HL-60 (cell line): Measurements from ENCODE around the gene SUSD1.

ENCODE experiments used
- GABPA ChIP-seq: IDR thresholded peaks from 2 replicates; pipeline ENCODE4 v1.6.1; 2012; ENCODE audit warnings: low read depth
- POLR2AphosphoS5 ChIP-seq: IDR thresholded peaks from 2 replicates; pipeline ENCODE4 v1.6.1; 2012; ENCODE audit warnings: low read depth
- SPI1 ChIP-seq: IDR thresholded peaks from 2 replicates; pipeline ENCODE4 v1.6.1; 2012; ENCODE audit warnings: low read depth, mild to moderate bottlenecking, borderline replicate concordance
- TF ChIP-seq, protein P1 (sequence below): IDR thresholded peaks from one replicate; pipeline ENCODE4 v1.5.1; 2011; ENCODE audit warnings: low read length, control low read depth, inconsistent platforms; ENCODE audit not compliant: insufficient read depth
- TF ChIP-seq, protein P2 (sequence below): IDR thresholded peaks from 2 replicates; pipeline ENCODE4 v1.6.1; 2012; ENCODE audit warnings: low read depth; ENCODE audit not compliant: insufficient replicate concordance

DNA sequence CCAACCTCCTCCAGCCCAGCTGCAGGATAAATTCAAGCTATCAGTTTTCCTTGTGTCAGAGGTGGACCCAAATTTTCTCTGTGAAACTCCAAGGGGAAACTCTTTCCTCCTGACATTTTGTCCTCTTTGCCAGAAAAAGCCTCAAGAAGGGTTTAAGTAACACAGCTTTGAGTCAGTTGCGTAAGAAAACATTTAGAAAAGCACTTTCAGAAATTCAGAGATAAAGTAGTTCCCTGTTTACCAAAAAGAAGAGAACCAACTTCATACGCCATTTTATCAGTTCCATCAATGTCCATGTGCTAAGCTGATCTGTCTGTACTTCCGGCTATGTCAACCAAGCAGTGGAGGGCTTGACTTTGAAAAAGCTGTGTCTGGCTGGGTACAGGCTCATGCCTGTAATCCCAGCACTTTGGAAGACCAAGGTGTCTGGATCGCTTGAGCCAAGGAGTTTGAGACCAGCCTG is 19.9 kb upstream of the SUSD1 start:
- TF ChIP-seq, protein P1, sequence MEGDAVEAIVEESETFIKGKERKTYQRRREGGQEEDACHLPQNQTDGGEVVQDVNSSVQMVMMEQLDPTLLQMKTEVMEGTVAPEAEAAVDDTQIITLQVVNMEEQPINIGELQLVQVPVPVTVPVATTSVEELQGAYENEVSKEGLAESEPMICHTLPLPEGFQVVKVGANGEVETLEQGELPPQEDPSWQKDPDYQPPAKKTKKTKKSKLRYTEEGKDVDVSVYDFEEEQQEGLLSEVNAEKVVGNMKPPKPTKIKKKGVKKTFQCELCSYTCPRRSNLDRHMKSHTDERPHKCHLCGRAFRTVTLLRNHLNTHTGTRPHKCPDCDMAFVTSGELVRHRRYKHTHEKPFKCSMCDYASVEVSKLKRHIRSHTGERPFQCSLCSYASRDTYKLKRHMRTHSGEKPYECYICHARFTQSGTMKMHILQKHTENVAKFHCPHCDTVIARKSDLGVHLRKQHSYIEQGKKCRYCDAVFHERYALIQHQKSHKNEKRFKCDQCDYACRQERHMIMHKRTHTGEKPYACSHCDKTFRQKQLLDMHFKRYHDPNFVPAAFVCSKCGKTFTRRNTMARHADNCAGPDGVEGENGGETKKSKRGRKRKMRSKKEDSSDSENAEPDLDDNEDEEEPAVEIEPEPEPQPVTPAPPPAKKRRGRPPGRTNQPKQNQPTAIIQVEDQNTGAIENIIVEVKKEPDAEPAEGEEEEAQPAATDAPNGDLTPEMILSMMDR = no peak
- TF ChIP-seq POLR2AphosphoS5 = no peak
- no peak for TF ChIP-seq GABPA
- TF ChIP-seq, protein P2, sequence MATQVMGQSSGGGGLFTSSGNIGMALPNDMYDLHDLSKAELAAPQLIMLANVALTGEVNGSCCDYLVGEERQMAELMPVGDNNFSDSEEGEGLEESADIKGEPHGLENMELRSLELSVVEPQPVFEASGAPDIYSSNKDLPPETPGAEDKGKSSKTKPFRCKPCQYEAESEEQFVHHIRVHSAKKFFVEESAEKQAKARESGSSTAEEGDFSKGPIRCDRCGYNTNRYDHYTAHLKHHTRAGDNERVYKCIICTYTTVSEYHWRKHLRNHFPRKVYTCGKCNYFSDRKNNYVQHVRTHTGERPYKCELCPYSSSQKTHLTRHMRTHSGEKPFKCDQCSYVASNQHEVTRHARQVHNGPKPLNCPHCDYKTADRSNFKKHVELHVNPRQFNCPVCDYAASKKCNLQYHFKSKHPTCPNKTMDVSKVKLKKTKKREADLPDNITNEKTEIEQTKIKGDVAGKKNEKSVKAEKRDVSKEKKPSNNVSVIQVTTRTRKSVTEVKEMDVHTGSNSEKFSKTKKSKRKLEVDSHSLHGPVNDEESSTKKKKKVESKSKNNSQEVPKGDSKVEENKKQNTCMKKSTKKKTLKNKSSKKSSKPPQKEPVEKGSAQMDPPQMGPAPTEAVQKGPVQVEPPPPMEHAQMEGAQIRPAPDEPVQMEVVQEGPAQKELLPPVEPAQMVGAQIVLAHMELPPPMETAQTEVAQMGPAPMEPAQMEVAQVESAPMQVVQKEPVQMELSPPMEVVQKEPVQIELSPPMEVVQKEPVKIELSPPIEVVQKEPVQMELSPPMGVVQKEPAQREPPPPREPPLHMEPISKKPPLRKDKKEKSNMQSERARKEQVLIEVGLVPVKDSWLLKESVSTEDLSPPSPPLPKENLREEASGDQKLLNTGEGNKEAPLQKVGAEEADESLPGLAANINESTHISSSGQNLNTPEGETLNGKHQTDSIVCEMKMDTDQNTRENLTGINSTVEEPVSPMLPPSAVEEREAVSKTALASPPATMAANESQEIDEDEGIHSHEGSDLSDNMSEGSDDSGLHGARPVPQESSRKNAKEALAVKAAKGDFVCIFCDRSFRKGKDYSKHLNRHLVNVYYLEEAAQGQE = no peak
- TF ChIP-seq SPI1 = no peak
